Measurements from ENCODE around the gene DUSP10.

DUSP10 gene

GRCh38 chr1:221723018-221723847 lies 18.7 kb downstream of the DUSP10 start:
- no peak for TF ChIP-seq CTCF (IDR thresholded peaks at IDR 0.05; ENCODE audit: low read depth, low read length)
- DNase-seq (ENCODE audit: low read depth, low spot score), result peak; percentile 57
- in situ Hi-C loops (cut with HindIII; ENCODE audit: low sequenced_read_pairs), result no loop called here
- H3K4me3 ChIP-seq (ENCODE audit: low read depth, low read length), result no peak overlapping the region

GRCh38 chr1:221722254-221723017 lies 19.5 kb downstream of the DUSP10 start:
- DNase-seq (ENCODE audit: low read depth, low spot score), result no peak
- in situ Hi-C loops (cut with HindIII; ENCODE audit: low sequenced_read_pairs), result no loop called here
- TF ChIP-seq CTCF (IDR thresholded peaks at IDR 0.05; ENCODE audit: low read depth, low read length), result no peak
- H3K4me3 ChIP-seq (ENCODE audit: low read depth, low read length), result no peak overlapping the region

GRCh38 chr1:221720545-221720944 lies 21.3 kb downstream of the DUSP10 start:
- no peak overlapping the region for H3K4me3 ChIP-seq (ENCODE audit: low read depth, low read length)
- DNase-seq (ENCODE audit: low read depth, low spot score), result no peak
- in situ Hi-C loops (cut with HindIII; ENCODE audit: low sequenced_read_pairs), result no loop called here

GRCh38 chr1:221719987-221720386 lies 21.9 kb downstream of the DUSP10 start:
- DNase-seq (ENCODE audit: low read depth, low spot score), result no peak
- H3K4me3 ChIP-seq (ENCODE audit: low read depth, low read length), result no peak overlapping the region
- in situ Hi-C loops (cut with HindIII; ENCODE audit: low sequenced_read_pairs), result no loop called here
- no peak for TF ChIP-seq CTCF (IDR thresholded peaks at IDR 0.05; ENCODE audit: low read depth, low read length)

More at GRCh38 chr1:221720545-221720944, 21.3 kb downstream of the DUSP10 start:
- TF ChIP-seq CTCF (IDR thresholded peaks at IDR 0.05; ENCODE audit: low read depth, low read length), result no peak

- no peak overlapping the region for H3K4me3 ChIP-seq (ENCODE audit: low read depth, low read length)
- in situ Hi-C loops (cut with HindIII; ENCODE audit: low sequenced_read_pairs), result no loop called here
- DNase-seq (ENCODE audit: low read depth, low spot score), result no peak
- TF ChIP-seq CTCF (IDR thresholded peaks at IDR 0.05; ENCODE audit: low read depth, low read length), result no peak
These were observed 22.7 kb downstream of the DUSP10 start for GRCh38 chr1:221719278-221719597.

GRCh38 chr1:221718381-221719277 lies 23.3 kb downstream of the DUSP10 start:
- in situ Hi-C loops (cut with HindIII; ENCODE audit: low sequenced_read_pairs), result no loop called here
- DNase-seq (ENCODE audit: low read depth, low spot score), result peak; percentile 85
- no peak for TF ChIP-seq CTCF (IDR thresholded peaks at IDR 0.05; ENCODE audit: low read depth, low read length)
- no peak overlapping the region for H3K4me3 ChIP-seq (ENCODE audit: low read depth, low read length)

Data from astrocyte of the spinal cord (primary cell).